SIG-M5 treated with dmso at 0.1 percent for 504 hours (cell line): ENCODE data around the gene ZNF205.
"Not testable (repeated sequence)": the region's sequence is repeated elsewhere in the genome, so short reads cannot be mapped to it uniquely, and the experiment has no call there.

Experiments
- DNase-seq: peaks from one replicate; lab custom pipeline; 2025; ENCODE audit not compliant: unreplicated experiment; lab: John Stamatoyannopoulos, UW

Gene ZNF205

DNA sequence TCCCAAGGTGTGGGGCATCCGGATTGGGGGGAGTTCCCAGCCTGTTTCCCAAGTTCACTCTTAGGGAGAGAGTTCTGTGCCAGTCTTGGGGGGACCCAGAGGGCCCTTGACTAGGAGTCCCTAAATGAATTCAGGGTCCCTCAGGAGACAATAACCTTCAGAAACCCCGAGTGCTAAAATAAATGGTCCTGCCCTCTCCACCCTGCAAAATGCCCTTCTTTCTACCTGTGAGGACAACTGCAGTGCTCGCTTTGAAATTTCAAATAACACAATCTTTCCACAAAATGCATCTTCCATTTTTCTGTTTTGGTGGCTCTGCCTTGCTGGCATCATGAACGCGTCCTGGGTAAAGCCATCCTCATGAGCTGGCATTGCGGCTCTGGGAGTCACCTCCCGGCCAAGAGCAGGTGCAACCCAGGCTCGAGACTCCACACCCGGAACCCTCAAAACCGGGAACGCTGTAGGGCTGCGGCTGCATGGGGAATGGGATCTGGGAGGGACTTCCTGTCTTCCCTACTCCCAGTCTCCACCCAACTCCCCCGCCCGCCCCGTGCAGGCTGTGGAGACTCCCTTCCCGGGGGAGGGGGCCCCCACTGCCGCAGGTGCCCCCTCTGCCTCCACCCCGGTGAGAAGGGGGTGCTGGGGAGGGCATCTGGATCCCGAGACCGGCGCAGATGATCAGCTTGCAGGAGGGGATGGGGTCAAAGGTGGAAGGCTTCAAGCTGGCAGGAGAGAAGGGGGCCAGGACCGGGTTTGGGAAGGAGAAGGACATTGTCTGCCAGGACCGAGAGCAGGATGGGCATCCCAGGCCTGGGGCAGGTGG, at the start of gene ZNF205:
ZNF205 (plus strand) TSS at position 529 of the 823 bp plus-strand sequence. CDS start 845 bp downstream, outside the sequence.
- no peak for DNase-seq

DNA sequence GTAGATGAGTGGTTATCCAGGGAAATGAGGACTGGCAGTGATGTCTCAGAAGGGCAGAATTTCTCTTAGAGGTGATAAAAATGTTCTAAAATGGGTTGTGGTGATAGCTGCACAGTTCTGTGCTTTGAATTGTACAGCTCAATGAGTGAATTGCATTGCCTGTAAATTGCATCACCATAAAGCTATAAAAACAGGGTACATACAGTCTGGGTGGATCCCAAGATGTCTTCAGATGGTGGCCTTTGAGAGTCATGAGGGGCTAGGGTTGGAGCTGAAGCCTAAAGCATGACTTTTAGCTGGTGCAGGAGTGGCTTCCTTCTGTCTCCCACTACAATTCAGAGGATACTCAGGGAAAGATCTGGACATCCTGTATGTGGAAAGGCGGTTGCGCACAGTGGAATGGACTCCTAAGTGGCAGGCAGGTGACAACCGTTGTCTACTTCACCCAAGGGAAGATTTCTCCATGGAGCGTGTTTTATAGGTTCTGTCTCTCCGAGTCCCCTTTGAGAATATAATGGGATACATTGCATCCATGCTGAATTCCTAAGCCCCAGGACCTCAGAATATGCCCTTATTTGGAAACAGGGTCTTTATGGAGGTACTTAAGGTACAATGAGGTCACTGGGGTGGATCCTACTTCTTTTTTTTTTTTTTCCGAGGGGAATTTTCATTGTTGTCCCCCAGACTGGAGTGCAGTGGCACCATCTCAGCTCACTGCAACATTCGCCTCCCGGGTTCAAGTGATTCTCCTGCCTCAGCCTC, 48.6 kb upstream of the ZNF205 start:
- DNase-seq = no peak

DNA sequence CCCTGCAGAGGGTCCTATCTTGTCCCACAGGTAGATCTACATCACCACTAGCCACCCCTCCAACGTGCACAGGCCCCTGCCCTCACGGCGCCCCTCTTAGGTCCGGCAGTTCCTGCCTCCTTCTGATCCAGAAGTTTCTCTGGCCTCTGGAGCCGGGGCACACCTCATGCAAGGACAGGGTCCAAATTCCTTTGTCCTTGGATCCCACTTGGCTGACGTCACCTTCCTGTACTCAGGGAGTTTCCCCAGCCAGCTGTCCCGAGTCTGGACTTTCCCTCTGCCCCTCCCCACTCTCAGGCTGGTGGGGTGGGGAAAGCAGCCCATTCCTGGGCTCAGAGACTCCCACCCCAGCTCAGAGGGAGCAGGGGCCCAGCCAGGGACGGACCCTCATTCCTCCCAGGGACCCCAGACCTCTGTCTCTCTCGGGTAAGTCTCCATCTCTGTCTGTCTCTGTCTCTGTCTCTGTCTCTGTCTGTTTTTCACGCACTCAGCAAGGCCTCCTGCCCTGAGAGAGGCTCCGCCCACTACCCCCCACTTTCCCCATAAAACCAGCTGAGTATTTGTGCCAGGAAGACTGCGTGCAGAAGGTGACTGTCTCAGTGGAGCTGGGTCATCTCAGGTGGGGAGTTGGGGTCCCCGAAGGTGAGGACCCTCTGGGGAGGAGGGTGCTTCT, 47.2 kb upstream of the ZNF205 start, which contains the start of gene IL32:
IL32 (plus strand) TSS at position 572 of the 673 bp plus-strand sequence. CDS start 172 bp downstream, outside the sequence.
- no peak for DNase-seq

DNA sequence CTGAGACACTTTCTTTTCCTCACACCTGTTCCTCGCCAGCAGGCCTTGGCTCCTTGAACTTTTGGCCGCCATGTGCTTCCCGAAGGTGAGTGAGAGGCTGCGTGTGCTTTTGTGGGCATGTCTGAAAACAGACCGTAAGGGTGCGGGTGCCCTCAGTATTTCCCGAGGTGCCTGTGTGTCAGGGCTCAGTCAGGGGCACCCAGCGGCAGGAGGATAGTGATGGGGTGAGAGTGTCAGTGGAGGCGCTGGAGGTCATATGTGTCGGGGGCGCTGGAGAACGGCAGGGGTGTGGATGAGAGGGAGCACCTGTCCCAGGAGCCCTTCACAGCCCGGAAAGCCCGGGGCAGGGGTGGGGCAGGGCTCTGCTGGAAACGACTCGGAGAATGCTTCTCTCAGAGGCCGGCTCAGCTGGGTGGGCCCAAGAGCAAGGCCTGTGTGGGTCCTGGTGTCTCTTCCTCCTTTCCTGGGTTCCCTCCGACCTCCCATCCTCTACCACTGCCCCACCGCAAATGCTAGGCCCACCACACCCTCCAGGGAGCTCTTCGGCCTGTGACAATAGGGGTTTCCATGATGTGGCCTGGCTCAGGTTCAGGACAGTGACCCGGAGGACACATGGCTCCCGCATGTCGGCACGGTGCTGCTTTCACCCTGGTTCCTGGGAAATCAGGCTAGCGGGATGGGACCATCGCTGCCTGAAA, 46.5 kb upstream of the ZNF205 start:
- DNase-seq = no peak

DNA sequence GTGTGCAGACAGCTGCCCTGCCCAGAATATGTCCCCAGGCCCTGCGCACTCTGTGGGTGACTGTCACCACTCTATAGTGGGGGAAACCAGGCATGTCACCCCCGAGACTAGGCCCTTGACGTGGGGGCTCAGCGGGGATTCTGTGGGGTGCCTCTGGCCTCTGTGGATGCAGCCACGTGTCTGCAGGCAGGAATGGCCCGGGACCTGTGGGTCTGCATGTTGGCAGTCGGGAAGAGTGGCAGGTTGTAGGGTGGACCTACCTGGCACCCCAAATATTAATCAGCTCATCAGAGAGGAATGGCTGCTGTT, 46.0 kb upstream of the ZNF205 start:
- no peak for DNase-seq

DNA sequence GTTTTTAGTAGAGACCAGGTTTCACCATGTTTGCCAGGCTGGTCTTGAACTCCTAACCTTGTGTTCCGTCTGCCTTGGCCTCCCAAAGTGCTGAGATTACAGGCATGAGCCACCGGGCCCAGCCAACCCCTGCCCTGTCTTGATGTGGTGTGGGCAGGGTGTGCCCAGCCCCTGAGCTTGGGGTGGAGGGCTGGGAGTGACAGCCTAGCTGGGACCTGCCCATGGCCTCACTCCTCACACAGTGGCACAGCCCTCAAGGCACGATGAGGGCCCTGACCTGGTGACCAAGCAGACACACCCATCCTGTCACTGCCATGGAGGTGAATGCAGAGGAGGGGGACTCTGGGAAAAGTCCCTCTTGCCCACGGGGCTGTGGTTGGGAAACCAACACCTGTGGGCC, 43.9 kb upstream of the ZNF205 start:
- DNase-seq = no peak

DNA sequence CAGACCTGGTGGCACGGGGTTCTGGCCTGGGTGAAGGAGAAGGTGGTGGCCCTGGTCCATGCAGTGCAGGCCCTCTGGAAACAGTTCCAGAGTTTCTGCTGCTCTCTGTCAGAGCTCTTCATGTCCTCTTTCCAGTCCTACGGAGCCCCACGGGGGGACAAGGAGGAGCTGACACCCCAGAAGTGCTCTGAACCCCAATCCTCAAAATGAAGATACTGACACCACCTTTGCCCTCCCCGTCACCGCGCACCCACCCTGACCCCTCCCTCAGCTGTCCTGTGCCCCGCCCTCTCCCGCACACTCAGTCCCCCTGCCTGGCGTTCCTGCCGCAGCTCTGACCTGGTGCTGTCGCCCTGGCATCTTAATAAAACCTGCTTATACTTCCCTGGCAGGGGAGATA, 43.2 kb upstream of the ZNF205 start:
- not testable (repeated sequence) for DNase-seq

DNA sequence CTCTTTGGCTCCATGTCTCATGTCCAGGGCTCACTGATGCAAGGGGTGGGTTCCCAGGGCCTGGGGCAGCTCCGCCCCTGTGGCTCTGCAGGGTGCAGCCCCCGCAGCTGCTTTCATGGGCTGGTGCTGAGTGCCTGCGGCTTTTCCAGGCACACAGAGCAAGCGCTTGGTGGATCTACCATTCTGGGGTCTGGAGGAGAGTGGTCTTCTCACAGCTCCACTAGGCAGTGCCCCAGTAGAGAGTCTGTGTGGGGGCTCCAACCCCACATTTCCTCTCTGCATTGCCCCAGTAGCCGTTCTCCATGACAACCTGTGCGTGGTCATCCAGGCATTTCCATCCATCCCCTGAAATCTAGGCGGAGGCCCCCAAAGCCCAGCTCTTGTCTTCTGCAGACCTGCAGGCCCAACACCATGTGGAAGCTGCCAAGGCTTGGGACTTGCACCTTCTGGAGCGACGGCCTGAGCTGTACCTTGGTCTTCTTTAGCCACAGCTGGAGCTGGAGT, 41.7 kb upstream of the ZNF205 start:
- DNase-seq = no peak

DNA sequence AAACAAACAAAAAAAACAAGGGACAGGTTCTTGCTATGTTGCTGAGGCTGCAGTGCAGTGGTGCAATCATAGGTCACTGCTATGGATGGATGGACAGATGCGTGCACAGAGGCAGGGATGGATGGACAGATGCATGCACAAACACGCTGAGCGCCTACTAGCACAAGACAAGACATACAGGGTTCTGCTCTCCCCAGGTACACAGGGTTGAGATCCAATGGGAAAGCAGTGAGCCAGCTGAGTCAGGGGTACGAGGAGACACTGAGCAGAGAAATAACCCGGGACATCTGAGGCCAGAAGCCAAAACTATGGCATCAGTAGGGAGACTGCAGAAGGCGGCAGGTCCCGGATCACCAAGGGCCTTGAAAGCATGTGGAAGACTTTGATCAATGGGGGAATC, 40.7 kb upstream of the ZNF205 start:
- no peak for DNase-seq

DNA sequence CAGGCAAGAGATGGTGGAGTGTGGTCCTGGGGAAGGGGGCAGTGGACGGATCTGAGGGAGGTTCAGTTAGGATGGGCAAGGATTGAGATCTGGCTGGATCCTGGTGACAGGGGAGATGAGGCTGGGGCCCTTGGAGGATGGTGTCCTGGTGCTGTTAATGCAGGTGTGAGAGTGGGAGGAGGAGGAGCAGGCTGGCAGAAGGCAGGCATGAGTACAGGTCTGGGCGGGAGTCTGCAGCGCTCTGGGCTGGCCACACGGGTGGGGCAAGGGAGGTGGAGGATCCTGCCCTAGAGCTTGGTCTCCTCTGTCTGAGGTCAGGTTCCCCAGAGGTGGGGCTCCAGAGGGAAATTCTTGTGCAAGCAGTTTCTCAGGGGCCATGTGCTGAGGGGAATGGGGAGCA, 40.2 kb upstream of the ZNF205 start:
- DNase-seq = not testable (repeated sequence)

DNA sequence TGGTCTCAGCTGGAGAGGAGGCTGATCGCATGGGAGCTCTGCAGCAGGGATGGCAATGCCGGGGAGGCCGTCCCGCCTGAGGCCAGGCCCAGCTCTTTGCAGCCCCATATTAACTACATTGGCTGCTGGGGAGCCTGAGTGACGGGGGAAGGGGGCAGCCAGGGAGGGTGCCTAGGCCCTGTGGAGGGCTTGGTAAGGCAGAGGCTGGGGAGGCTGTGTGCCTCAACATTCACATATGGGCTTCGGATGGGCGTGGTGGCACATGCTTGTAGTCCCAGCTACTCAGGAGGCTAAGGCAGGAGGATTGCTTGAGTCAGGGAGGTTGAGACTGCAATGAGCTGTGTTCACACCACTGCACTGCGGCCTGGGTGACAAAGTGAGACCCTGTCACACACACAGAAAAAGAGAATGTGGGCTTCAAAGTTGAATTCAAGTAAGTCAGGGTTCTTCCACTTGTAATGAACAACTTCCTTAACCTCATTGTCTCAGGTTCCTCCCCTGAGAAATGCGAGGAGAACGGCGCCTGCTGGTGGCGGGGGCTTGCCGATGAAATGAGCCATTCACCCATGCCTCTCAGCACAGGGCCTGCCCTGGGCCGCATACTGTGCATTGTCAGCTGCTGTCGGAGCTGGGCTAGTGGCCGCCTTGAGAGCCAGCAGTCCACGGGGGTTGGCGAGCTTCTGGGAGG, 39.7 kb upstream of the ZNF205 start:
- DNase-seq = not testable (repeated sequence)

DNA sequence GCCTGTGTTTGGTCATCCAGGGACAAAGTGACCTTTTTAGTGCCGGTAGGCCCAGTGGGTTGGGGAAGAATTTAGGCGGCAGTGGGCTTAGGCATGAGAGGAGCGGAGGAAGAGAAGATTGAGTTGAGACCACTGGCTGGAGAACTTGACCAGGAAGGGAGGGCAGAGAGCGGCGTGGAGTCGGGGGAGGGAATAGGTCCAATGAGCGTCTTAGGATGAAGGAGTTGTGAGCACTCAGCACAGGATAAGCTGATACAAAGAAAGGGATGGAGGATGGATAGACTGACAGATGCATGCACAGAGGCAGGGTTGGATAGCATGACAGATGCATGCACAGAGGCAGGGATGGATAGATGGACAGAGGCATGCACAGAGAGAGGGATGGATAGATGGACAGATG, 38.9 kb upstream of the ZNF205 start:
- no peak for DNase-seq

DNA sequence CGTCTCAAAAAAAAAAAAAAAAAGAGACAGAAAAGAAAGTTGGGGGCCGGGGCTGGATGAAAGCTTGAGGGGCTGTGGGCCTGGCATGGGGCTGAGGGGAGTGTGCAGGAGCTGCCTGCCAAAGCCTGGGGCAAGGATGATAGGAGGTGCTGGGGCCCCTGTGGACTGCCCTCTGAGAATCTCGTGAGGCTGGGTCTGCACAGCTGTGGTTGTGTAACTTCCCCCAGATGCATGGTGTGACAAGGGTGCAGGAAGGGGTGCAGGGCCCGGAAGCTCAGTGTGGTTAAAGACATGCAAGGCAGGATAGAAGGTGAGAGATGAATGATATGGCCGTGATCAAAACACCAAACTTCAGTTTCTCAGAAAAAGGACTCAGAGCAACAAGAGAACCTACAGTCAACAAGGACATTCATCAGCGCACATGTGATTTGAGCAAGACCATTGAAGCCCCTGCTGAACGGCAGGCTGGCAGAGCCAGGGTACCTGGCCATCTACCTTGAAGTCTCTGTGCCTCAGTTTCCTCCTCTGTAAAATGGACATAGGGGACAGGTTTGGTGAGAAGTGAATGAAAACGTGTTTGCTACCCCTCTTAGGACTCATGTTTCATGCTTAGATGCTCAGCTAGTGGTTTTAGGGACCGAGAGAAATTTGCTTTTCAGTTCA, 37.4 kb upstream of the ZNF205 start:
- DNase-seq = peak; percentile 77

DNA sequence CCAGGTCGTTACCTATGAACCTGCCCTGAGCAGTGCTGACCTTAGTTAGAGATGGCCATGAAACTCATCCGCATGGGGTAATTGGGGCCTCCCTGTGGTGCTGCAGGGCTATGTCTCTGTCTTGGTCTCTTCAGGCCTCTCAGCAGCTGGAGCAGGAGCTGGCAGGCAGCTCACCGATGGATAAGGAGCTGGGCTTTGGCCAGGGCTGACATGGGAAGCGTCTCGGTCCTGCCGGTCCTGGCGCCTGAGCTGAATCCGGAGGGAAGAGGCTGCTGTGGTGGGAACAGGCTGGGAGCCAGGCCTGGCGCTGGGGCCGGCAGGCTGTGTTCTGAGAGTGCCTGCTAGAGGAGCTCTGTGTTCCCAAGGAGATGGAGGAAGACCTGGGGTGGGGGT, 36.9 kb upstream of the ZNF205 start:
- no peak for DNase-seq

DNA sequence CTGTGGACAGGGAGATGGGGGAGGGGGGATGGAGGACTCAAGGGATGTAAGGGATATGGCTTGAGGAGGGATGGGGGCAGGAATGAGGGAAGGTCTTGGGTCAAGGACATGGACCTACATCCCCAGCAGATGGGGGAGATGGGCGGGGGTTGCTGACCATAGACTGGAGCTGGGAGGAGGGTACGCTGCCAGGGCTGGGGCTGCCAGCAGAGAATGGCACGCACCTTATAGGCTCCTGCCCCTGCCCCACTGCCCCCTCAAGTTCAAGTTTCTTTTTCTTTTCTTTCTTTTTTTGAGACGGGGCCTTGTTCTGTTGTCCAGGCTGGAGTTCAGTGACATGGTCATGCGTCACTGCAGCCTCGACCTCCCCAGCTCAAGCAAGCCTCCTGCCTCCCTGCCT, 36.4 kb upstream of the ZNF205 start:
- DNase-seq = not testable (repeated sequence)

DNA sequence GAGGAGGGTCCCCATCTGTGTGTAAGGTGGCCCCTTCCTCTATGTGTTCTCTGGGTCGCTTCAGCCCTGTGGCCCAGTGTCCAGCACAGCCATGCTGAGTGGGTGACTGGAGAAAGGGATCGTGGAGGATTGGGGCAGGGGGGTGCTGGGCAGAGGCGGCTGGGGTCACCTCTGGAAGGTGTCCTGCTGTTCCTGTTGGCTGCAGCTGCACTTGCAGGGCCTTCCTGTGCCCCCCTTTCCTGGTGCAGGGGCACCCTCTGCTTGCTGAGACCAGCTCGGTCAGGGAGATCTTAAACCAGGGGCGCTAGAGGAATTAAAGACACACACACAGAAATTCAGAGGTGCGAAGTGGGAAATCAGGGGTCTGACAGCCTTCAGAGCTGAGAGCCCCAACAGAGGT, 35.8 kb upstream of the ZNF205 start:
- DNase-seq = no peak

DNA sequence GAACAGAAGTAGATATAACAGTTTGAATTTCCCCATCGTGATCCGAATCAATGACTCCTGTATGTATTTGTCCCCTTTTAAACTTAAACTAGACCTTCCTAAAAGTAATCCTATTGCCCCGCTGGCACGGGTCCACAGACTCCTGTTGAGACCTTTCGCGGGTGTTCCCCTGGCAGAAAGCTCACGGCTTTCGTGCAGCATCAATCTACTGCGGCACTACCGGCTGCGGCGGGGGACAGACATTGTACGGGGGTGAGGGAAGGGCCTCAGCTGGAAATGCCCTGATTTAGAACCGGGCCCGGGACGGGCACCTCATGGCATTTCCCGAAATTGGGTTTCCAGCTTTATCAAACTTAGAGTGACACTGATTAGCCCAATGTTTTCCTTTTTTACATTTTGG, 32.4 kb upstream of the ZNF205 start:
- DNase-seq = no peak

DNA sequence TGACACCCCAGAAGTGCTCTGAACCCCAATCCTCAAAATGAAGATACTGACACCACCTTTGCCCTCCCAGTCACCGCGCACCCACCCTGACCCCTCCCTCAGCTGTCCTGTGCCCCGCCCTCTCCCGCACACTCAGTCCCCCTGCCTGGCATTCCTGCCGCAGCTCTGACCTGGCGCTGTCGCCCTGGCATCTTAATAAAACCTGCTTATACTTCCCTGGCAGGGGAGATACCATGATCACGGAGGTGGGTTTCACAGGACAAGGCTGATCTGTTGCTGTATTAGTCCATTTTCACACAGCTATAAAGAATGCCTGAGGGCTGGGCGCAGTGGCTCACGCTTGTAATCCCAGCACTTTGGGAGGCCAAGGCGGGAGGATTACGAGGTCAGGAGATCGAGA, 30.4 kb upstream of the ZNF205 start:
- DNase-seq = not testable (repeated sequence)

DNA sequence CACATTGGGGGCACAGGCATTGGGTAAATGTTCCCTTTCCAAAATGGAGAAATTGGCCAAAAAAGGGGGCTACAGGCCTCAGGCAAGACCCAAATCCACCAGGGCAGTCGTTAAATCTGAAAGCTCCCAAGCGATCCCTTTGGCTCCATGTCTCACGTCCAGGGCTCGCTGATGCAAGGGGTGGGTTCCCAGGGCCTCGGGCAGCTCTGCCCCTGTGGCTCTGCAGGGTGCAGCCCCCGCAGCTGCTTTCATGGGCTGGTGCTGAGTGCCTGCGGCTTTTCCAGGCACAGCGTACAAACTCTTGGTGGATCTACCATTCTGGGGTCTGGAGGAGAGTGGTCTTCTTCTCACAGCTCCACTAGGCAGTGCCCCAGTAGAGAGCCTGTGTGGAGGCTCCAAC, 29.0 kb upstream of the ZNF205 start:
- not testable (repeated sequence) for DNase-seq

DNA sequence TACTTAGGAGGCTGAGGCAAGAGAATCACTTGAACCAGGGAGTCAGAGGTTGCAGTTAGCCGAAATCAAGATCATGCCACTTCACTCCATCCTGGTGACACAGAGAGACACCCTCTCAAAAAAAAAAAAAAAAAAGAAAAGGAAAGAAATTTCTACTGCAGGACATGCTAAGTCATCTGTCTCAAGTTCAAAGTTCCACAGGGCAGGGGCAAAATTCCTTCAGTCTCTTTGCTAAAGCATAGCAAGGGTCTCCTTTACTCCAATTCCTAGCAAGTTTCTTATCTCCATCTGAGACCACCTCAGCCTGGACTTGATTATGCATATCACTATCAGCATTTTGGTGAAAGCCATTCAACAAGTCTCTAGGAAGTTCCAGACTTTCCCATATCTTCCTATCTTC, 27.9 kb upstream of the ZNF205 start:
- DNase-seq = no peak
